ENCODE data around the gene CELSR2.
A peak's percentile ranks its signal among the peaks of the same experiment; 100 is the strongest.
"Not testable (repeated sequence)": the region's sequence is repeated elsewhere in the genome, so short reads cannot be mapped to it uniquely, and the experiment has no call there.

The CELSR2 gene

GRCh38 chr1:109214695-109215623, 34.4 kb upstream of the CELSR2 start:
- DNase-seq (no peak), ATAC-seq (replicated peaks) (no peak)
- Mint-ChIP-seq H3K4me1 (peaks cover 24 to 35% of the 10 kb centered on the region in 2 donors), H3K27ac (peak overlapping the region; percentile 96), H3K9me3 (no peaks in the 10 kb centered on the region), H3K4me3 (peak overlapping the region; percentile 93 to 99), H3K36me3 (peaks cover 23 to 31% of the 10 kb centered on the region in 2 donors), H3K27me3 (no peaks in the 10 kb centered on the region)

DNA sequence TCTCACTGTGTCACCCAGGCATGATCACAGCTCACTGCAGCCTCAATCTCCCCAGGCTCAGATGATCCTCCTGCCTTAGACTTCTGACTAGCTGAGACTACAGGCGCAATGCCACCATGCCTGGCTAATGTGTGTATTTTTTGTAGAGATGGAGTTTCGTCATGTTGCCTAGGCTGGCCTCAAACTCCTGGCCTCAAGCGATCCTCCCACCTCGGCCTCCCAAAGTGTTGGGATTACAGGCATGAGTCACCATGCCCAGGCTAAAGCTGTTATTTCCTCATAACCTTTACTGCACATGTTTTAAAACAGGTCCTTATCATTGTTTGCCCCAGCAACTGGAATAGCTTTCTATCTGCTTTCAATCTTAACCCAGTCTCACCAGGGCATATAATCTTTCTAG, 32.7 kb upstream of the CELSR2 start:
- no peak overlapping the region for H3K4me3 Mint-ChIP-seq
- no peaks in the 10 kb centered on the region for H3K9me3 Mint-ChIP-seq
- H3K4me1 Mint-ChIP-seq = peaks cover 24 to 40% of the 10 kb centered on the region in 2 donors
- no peak for ATAC-seq (replicated peaks)
- peak overlapping the region; percentile 37 for H3K27ac Mint-ChIP-seq
- no peak for DNase-seq
- H3K27me3 Mint-ChIP-seq = no peaks in the 10 kb centered on the region
- peaks cover 26 to 31% of the 10 kb centered on the region in 2 donors for H3K36me3 Mint-ChIP-seq

DNA sequence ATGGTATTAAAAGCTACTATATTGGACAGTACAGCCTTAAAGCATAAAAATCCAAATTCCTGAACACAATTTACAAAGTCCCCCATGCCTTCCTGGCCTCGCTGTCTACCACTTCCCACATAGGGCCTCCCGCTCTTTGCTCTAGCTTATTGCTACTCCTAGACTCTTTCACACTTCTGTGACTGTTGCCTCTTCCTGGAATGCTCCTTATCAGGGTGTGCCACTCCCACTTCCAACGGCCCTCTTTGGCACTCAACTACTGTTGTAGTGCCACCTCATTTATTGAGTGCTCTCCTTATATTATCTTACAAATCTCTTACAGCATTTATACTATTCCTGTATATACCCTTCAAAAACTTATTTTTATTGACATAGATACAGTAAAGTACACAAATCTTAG, 30.8 kb upstream of the CELSR2 start:
- Mint-ChIP-seq H3K27me3 (no peaks in the 10 kb centered on the region), H3K36me3 (peaks cover 26 to 35% of the 10 kb centered on the region in 2 donors), H3K27ac (no peak overlapping the region), H3K4me3 (no peak overlapping the region), H3K9me3 (no peaks in the 10 kb centered on the region), H3K4me1 (peaks cover 26 to 40% of the 10 kb centered on the region in 2 donors)
- ATAC-seq (replicated peaks) (no peak), DNase-seq (no peak)

DNA sequence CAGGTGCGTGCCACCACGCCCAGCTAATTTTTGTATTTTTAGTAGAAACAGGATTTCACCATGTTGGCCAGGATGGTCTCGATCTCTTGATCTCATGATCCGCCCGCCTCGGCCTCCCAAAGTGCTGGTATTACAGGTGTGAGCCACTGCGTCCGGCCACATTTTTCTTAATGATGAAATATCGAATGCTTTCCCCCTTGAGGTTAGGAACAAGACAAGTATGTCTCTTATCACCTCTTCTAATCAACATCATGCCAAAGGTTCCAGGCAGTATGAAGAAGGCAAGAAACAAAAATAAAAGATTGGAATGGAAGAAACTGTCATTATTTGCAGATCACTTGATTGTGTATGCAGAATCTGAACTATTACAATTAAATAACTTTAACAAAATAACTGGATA, 28.1 kb upstream of the CELSR2 start:
- not testable (repeated sequence) for H3K9me3 Mint-ChIP-seq; ATAC-seq (replicated peaks); H3K27me3 Mint-ChIP-seq; H3K27ac Mint-ChIP-seq; H3K4me3 Mint-ChIP-seq; DNase-seq
- Mint-ChIP-seq H3K36me3 (peaks cover 31 to 37% of the 10 kb centered on the region in 2 donors), H3K4me1 (peaks cover 14 to 23% of the 10 kb centered on the region in 2 donors)

DNA sequence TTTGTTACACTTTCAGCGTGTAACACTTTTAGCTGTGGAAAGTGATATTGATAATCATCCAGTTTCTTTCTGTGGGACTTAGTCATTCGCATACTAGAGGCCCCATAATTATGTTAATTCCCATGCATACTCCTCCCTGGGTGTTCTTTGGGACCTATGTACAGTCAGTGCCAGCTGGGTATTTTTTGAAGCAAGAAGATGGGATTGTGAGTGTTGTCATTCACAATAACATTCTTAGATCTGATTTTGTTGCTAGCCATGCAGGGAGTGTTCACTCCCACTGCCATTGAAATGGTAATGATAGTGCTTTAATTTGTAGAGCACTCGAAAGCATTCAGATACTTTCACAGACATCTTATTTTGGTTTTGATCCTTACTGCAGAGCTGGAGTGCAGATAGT, 24.0 kb upstream of the CELSR2 start:
- H3K4me1 Mint-ChIP-seq = peaks cover 3 to 5% of the 10 kb centered on the region in 2 donors
- DNase-seq (no peak), ATAC-seq (replicated peaks) (no peak)
- H3K4me3 Mint-ChIP-seq = no peak overlapping the region
- H3K36me3 Mint-ChIP-seq = peaks cover 26 to 34% of the 10 kb centered on the region in 2 donors
- H3K27ac Mint-ChIP-seq = no peak overlapping the region
- no peaks in the 10 kb centered on the region for H3K9me3 Mint-ChIP-seq
- H3K27me3 Mint-ChIP-seq = no peaks in the 10 kb centered on the region

DNA sequence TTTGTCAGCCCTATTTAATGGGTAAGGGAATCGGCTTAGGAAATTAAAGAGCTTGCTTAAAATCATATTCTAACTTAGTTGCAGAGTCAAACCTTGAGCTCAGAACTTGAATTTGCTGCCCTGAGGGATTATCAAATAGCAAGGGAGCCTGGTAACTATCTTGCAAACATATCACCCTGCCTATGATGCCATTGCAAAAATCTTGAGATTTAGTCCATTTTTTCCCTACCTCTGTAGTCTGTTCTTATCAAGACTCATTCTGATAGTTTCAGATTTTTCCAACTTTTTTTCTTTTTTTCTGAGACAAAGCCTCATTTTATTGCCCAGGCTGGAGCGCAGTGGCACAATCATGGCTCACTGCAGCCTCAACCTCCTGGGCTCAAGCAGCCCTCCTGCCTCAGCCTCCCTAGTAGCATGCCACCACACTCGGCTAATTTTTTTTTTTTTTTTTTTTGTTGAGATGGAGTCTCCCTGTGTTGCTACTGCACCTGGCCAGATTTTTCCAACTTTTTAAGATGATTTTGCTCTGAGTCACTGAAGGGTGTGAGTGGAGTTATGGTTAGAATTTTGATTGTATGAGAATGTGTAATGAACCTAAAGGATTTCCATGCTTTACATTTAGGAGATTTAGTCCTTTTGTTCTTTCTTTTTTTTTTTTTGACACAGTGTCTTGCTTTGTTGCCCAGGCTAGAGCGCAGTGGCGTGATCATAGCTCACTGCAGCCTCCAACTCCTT, 23.5 kb upstream of the CELSR2 start:
- Mint-ChIP-seq H3K4me3 (no peak overlapping the region), H3K27ac (no peak overlapping the region), H3K4me1 (peaks cover 3 to 5% of the 10 kb centered on the region in 2 donors), H3K27me3 (no peaks in the 10 kb centered on the region), H3K9me3 (no peaks in the 10 kb centered on the region), H3K36me3 (peaks cover 28 to 38% of the 10 kb centered on the region in 2 donors)
- no peak for ATAC-seq (replicated peaks)
- no peak for DNase-seq

DNA sequence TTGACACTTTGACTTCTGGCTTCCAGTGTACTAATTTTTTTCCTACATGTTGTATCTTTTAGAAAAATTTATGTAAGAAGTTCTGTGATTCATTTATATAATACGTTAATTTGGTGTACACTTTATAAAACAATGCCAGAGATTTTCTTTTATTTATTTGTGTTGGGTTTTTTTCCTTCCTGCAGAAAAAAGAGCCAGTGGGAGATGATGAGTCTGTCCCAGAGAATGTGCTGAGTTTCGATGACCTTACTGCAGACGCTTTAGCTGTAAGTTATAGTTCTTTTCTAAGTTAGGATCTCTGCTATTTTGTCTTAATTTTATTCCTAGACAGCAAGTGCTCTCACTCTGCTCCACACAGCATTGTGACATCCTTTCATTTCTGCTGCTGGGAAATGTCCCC, 21.2 kb upstream of the CELSR2 start:
- no peak overlapping the region for H3K27ac Mint-ChIP-seq
- DNase-seq = no peak
- H3K36me3 Mint-ChIP-seq = peaks cover 33 to 47% of the 10 kb centered on the region in 2 donors
- H3K4me1 Mint-ChIP-seq = peaks cover 0 to 1% of the 10 kb centered on the region in 2 donors
- no peaks in the 10 kb centered on the region for H3K9me3 Mint-ChIP-seq
- H3K4me3 Mint-ChIP-seq = no peak overlapping the region
- H3K27me3 Mint-ChIP-seq = no peaks in the 10 kb centered on the region
- ATAC-seq (replicated peaks) = no peak

GRCh38 chr1:109229531-109230127, 19.7 kb upstream of the CELSR2 start:
- Mint-ChIP-seq H3K4me3 (no peak overlapping the region), H3K9me3 (no peaks in the 10 kb centered on the region), H3K27me3 (no peaks in the 10 kb centered on the region), H3K36me3 (peaks cover 33 to 43% of the 10 kb centered on the region in 2 donors), H3K27ac (peak overlapping the region; percentile 75), H3K4me1 (peaks cover 0 to 1% of the 10 kb centered on the region in 2 donors)
- DNase-seq (no peak), ATAC-seq (replicated peaks) (no peak)

GRCh38 chr1:109231066-109231465, 18.3 kb upstream of the CELSR2 start:
- Mint-ChIP-seq H3K27me3 (no peaks in the 10 kb centered on the region), H3K36me3 (peaks cover 35 to 45% of the 10 kb centered on the region in 2 donors), H3K4me3 (no peak overlapping the region), H3K27ac (no peak overlapping the region), H3K4me1 (peaks cover 0 to 3% of the 10 kb centered on the region in 2 donors), H3K9me3 (no peaks in the 10 kb centered on the region)
- ATAC-seq (replicated peaks) (no peak), DNase-seq (no peak)

DNA sequence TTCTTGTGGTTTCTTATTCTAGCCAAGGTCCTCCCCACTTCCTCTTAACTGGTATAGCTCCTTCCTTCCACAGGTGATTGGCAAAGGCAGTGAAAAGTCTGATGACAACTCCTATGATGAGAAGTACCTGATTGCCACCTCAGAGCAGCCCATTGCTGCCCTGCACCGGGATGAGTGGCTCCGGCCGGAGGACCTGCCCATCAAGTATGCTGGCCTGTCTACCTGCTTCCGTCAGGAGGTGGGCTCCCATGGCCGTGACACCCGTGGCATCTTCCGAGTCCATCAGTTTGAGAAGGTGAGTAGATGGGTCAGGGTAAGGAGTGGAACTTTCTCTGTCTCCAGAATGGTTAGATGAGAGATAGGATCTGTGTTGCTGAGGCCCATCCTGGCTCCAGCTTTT, 14.2 kb upstream of the CELSR2 start:
- ATAC-seq (replicated peaks) = no peak
- Mint-ChIP-seq H3K4me3 (no peak overlapping the region), H3K9me3 (no peaks in the 10 kb centered on the region), H3K27ac (no peak overlapping the region), H3K27me3 (no peaks in the 10 kb centered on the region), H3K36me3 (peaks cover 36 to 56% of the 10 kb centered on the region in 2 donors), H3K4me1 (peaks cover 6 to 11% of the 10 kb centered on the region in 2 donors)
- no peak for DNase-seq

GRCh38 chr1:109237512-109237911, 11.8 kb upstream of the CELSR2 start:
- Mint-ChIP-seq H3K36me3 (peaks cover 27 to 46% of the 10 kb centered on the region in 2 donors), H3K27ac (no peak overlapping the region)
- DNase-seq = no peak

DNA sequence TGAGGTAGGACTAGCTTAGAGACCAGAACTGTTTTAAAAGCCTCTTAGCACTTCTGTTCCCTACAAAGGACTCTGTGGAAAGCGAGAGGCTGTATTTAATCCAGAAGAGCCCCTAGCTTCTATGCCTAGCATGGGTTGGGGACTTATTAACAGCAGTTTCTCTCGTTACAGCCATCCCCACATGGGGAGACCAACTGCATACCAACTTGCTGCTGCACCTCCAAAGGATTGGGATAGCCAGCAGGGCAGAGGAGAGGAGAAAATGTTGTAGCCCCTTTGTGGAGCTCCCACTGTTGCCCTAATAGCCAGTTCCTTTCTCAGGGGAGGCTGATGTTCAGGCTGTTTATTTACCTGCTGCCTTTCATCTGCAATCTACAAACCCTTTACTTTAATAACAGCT, 11.0 kb upstream of the CELSR2 start:
- Mint-ChIP-seq H3K9me3 (no peaks in the 10 kb centered on the region), H3K4me1 (peaks cover 28 to 40% of the 10 kb centered on the region in 2 donors), H3K36me3 (peaks cover 27 to 44% of the 10 kb centered on the region in 2 donors), H3K4me3 (no peak overlapping the region), H3K27ac (no peak overlapping the region), H3K27me3 (peaks cover 16 to 20% of the 10 kb centered on the region in 2 donors)
- no peak for ATAC-seq (replicated peaks)
- DNase-seq = no peak

More at GRCh38 chr1:109237512-109237911, 11.8 kb upstream of the CELSR2 start:
- peaks cover 24 to 32% of the 10 kb centered on the region in 2 donors for H3K4me1 Mint-ChIP-seq
- peaks cover 10 to 11% of the 10 kb centered on the region in 2 donors for H3K27me3 Mint-ChIP-seq
- no peaks in the 10 kb centered on the region for H3K9me3 Mint-ChIP-seq
- ATAC-seq (replicated peaks) = no peak
- no peak overlapping the region for H3K4me3 Mint-ChIP-seq

DNA sequence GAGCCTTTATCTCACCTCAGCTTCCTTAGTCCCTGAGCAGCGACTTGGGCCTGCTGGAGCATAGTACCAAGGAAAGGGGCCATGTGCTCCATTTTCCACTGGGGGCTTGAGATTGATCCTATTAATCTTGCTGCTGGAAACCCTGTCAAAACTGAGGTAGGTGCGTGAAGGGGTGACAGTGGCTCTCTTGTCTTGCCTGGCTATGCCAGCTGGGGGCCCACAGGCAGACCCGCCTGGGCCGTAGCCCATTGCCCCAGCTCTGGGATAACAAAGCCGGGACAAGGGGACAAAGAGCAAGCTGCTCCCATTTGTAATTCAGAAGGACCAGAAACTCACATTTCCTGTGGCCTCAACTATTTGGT, 10.3 kb upstream of the CELSR2 start:
- DNase-seq = no peak
- peaks cover 19 to 25% of the 10 kb centered on the region in 2 donors for H3K27me3 Mint-ChIP-seq
- no peak for ATAC-seq (replicated peaks)
- H3K36me3 Mint-ChIP-seq = peaks cover 27 to 44% of the 10 kb centered on the region in 2 donors
- H3K4me1 Mint-ChIP-seq = peaks cover 28 to 40% of the 10 kb centered on the region in 2 donors
- H3K9me3 Mint-ChIP-seq = no peaks in the 10 kb centered on the region
- H3K27ac Mint-ChIP-seq = no peak overlapping the region
- no peak overlapping the region for H3K4me3 Mint-ChIP-seq

- Mint-ChIP-seq H3K27me3 (peaks cover 24 to 30% of the 10 kb centered on the region in 2 donors), H3K36me3 (peaks cover 27 to 44% of the 10 kb centered on the region in 2 donors)
These were observed 9.8 kb upstream of the CELSR2 start for GRCh38 chr1:109239409-109240068.

More at GRCh38 chr1:109239409-109240068, 9.8 kb upstream of the CELSR2 start:
- ATAC-seq (replicated peaks) = peak; percentile 83 to 84
- no peak for DNase-seq
- H3K4me1 Mint-ChIP-seq = peaks cover 28 to 40% of the 10 kb centered on the region in 2 donors
- no peaks in the 10 kb centered on the region for H3K9me3 Mint-ChIP-seq
- H3K4me3 Mint-ChIP-seq = no peak overlapping the region
- H3K27ac Mint-ChIP-seq = no peak overlapping the region

All from stimulated activated naive B cell treated with anti-CD40 and anti-IgM and Interleukin-4, amounts not matched to agents 10 μg/mL and 1 μg/mL and 100 μg/mL, for 72 hours (primary cell).